GM12801 (cell line): ENCODE measurements around the gene CUX1.

Source experiments
- CTCF ChIP-seq: IDR thresholded peaks from one replicate; pipeline ENCODE4 v1.5.1; 2011; ENCODE audit warnings: control low read depth; ENCODE audit not compliant: insufficient read length; ENCODE audit errors: extremely low read depth

CUX1 gene

GRCh38 chr7:101788517-101788916 lies 28.9 kb upstream of the CUX1 start:
- TF ChIP-seq CTCF, result no peak

- TF ChIP-seq CTCF, result no peak
Measured at GRCh38 chr7:101790566-101791293, 26.7 kb upstream of the CUX1 start.

GRCh38 chr7:101792051-101792681 lies 25.3 kb upstream of the CUX1 start:
- TF ChIP-seq CTCF, result no peak

GRCh38 chr7:101795461-101795860 lies 22.0 kb upstream of the CUX1 start:
- no peak for TF ChIP-seq CTCF

GRCh38 chr7:101803203-101804087 lies 14.0 kb upstream of the CUX1 start:
- no peak for TF ChIP-seq CTCF

- no peak for TF ChIP-seq CTCF
Measured at GRCh38 chr7:101804088-101804963, 13.1 kb upstream of the CUX1 start.
